ENCODE measurements around the gene WNT7B. TPM values are rescaled to one million over a fixed set of nuclear protein-coding genes. Genes with fewer than 3 reads are reported as not detected.

Gene WNT7B
- total RNA-seq, 6 donors from 2014 or later = 5.2 to 15.6 (median 8.8) TPM

GRCh38 chr22:45972091-45972888 is 4.7 kb downstream of the WNT7B start:
- DNase-seq (peak in 1 of 2 donors; percentile 78), ATAC-seq (ENCODE audit: low FRiP score in 2 of 2) (no peak)
- Histone ChIP-seq H3K9me3 (no peaks in the 10 kb centered on the region), H3K27ac (no peak overlapping the region), H3K4me1 (peaks cover 25 to 56% (median 32%) of the 10 kb centered on the region in 4 donors), H3K4me3 (no peak overlapping the region), H3K27me3 (peaks cover 0 to 76% (median 29%) of the 10 kb centered on the region in 4 donors), H3K36me3 (no peaks in the 10 kb centered on the region)
- TF ChIP-seq CTCF (IDR thresholded peaks at IDR 0.05) = no peak
- no peak for TF ChIP-seq POLR2AphosphoS5 (IDR thresholded peaks at IDR 0.05)
- TF ChIP-seq EP300 (IDR thresholded peaks at IDR 0.05) = no peak
- no peak for TF ChIP-seq POLR2A (IDR thresholded peaks at IDR 0.05)
- WGBS, 2 donors = 26% methylated on average over 39 of the region's 83 CpGs; no CpG with 5 or more reads in 1 of the 2 donors

- H3K4me3 ChIP-seq = peak overlapping the region in 1 of 4 donors; percentile 24
Measured at GRCh38 chr22:45971408-45972028, 5.4 kb downstream of the WNT7B start.

GRCh38 chr22:45970705-45971407 is 6.1 kb downstream of the WNT7B start:
- H3K9me3 ChIP-seq = no peaks in the 10 kb centered on the region
- DNase-seq = peak in 1 of 2 donors; percentile 83

More at GRCh38 chr22:45971408-45972028, 5.4 kb downstream of the WNT7B start:
- TF ChIP-seq CTCF (IDR thresholded peaks at IDR 0.05) = no peak
- peak in 1 of 2 donors; percentile 84 for DNase-seq
- Histone ChIP-seq H3K9me3 (no peaks in the 10 kb centered on the region), H3K27me3 (peaks cover 0 to 69% (median 24%) of the 10 kb centered on the region in 4 donors), H3K4me1 (peaks cover 17 to 48% (median 27%) of the 10 kb centered on the region in 4 donors), H3K27ac (no peak overlapping the region), H3K36me3 (no peaks in the 10 kb centered on the region)
- ATAC-seq (ENCODE audit: low FRiP score in 2 of 2) = no peak
- WGBS, 2 donors = 19% methylated on average over 5 of the region's 66 CpGs; no CpG with 5 or more reads in 1 of the 2 donors

GRCh38 chr22:45969801-45970470 is 7.0 kb downstream of the WNT7B start:
- no peak for ATAC-seq (ENCODE audit: low FRiP score in 2 of 2)
- DNase-seq = no peak
- Histone ChIP-seq H3K4me1 (peaks cover 13 to 33% (median 17%) of the 10 kb centered on the region in 4 donors), H3K9me3 (no peaks in the 10 kb centered on the region), H3K36me3 (no peaks in the 10 kb centered on the region), H3K27me3 (peaks cover 0 to 55% (median 18%) of the 10 kb centered on the region in 4 donors), H3K27ac (no peak overlapping the region), H3K4me3 (no peak overlapping the region)
- TF ChIP-seq POLR2AphosphoS5 (IDR thresholded peaks at IDR 0.05) = no peak
- no peak for TF ChIP-seq EP300 (IDR thresholded peaks at IDR 0.05)
- no peak for TF ChIP-seq POLR2A (IDR thresholded peaks at IDR 0.05)
- no peak for TF ChIP-seq CTCF (IDR thresholded peaks at IDR 0.05)
- 42 to 52% methylated on average over 11 to 21 of the region's 21 CpGs for WGBS, 2 donors

More at GRCh38 chr22:45970705-45971407, 6.1 kb downstream of the WNT7B start:
- peak overlapping the region in 1 of 4 donors; percentile 24 for H3K4me3 ChIP-seq
- no peaks in the 10 kb centered on the region for H3K36me3 ChIP-seq
- 28 to 36% methylated on average over 26 to 40 of the region's 40 CpGs for WGBS, 2 donors
- peaks cover 0 to 64% (median 22%) of the 10 kb centered on the region in 4 donors for H3K27me3 ChIP-seq
- no peak overlapping the region for H3K27ac ChIP-seq
- no peak for ATAC-seq (ENCODE audit: low FRiP score in 2 of 2)
- TF ChIP-seq POLR2A (IDR thresholded peaks at IDR 0.05) = no peak
- H3K4me1 ChIP-seq = peaks cover 13 to 42% (median 24%) of the 10 kb centered on the region in 4 donors
